ENCODE data around the gene NEDD4L. TPM values are rescaled to one million over a fixed set of nuclear protein-coding genes. Genes with fewer than 3 reads are reported as not detected.

The NEDD4L gene
- total RNA-seq, 8 experiments from 2014 or later: 51.2 to 394 (median 65.0) TPM

DNA sequence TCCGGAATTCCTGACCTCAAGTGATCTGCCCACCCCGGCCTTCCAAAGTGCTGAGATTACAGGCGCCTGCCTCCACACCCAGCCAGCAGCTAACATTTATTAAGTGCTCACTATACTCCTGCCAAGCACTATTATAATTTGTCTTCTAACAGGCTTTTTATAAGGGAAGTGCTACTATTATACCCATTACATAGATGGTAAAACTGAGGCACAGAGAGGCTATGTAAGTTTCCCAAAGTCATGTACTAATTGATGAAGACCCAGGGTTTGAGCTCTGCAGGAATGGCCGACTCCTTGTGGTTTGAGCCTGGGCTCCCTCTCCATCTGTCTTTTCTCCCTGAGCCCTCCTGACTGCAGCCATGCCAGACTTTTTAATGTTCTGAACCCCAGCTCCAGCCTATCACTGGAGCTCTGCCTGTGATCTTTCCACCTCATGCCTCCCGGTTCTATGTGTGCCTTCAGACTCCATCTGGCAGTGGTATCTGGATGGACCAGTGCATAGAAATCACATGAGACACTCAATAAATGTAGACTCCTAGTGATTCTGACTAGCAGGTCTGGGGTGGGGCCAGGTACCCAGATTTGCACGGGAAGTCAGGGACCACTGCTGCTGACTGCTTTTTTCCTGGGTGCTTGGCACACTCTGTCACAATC, 197.1 kb downstream of the NEDD4L start:
- no peak for ATAC-seq (replicated peaks in 6 of 8)
- in situ Hi-C loops (cut with MboI; ENCODE audit: low pct_unique_long_range_greater_than_20kb in 2 of 9, low sequenced_read_pairs in 9 of 9, unreplicated experiment in 9 of 9): no loop called here
- H3K27ac ChIP-seq: no peak overlapping the region
- no peak overlapping the region for H3K4me3 ChIP-seq
- H3K4me1 ChIP-seq (replicated peaks in 1 of 2): peaks cover 12 to 16% of the 10 kb centered on the region in 2 donors
- 67 to 100% (median 100%) methylated on average over 1 to 5 of the region's 6 CpGs; no CpG with 5 or more reads in 2 of the 10 experiments for WGBS, 10 experiments

DNA sequence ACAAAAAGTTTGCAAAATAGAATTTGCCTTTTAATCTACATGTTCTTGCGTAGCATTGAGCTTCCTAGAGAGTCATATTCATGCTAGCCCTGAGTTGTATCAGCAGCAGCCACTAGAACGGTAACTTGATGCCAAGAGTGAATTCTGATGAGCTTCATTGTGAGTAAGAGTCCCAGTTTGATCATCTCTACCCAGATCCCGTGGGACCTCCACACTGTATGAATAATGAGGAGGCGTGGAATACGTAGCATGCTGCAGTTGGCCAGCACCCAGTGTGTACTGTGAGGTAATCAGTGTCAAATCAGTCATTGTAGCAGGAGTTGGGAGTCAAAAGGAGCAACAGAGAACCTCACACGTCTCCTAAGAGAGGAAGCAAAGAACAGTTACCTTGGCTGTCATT, 197.9 kb downstream of the NEDD4L start:
- Histone ChIP-seq H3K27ac (no peak overlapping the region), H3K4me1 (replicated peaks in 1 of 2) (peaks cover 14 to 21% of the 10 kb centered on the region in 2 donors), H3K4me3 (no peak overlapping the region)
- 0 to 58% (median 40%) methylated on average over 1 to 5 of the region's 6 CpGs; no CpG with 5 or more reads in 1 of the 10 experiments for WGBS, 10 experiments
- in situ Hi-C loops (cut with MboI; ENCODE audit: low pct_unique_long_range_greater_than_20kb in 2 of 9, low sequenced_read_pairs in 9 of 9, unreplicated experiment in 9 of 9): no loop called here
- ATAC-seq (replicated peaks in 6 of 8): peak; percentile 97 to 98 (median 98)

DNA sequence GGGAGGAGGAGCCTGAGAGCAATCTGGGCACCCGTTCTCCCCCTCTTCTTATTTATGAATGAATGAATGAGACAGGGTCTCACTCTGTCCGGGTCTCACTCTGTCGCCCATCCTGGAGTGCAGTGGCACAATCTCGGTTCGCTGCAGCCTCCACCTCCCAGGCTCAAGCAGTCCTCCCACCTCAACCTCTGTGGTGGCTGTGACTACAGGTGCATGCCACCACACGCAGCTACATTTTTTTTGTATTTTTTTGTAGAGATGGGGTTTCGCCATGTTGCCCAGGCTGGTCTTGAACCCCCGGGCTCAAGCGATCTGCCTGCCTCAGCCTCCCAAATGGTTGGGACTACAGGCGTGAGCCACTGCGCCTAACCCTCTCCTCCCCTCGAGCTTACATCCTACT, 198.4 kb downstream of the NEDD4L start:
- Histone ChIP-seq H3K27ac (no peak overlapping the region), H3K4me1 (replicated peaks in 1 of 2) (peaks cover 20 to 26% of the 10 kb centered on the region in 2 donors), H3K4me3 (no peak overlapping the region)
- 70 to 93% (median 87%) methylated on average over 1 to 9 of the region's 12 CpGs; no CpG with 5 or more reads in 2 of the 10 experiments for WGBS, 10 experiments
- in situ Hi-C loops (cut with MboI; ENCODE audit: low pct_unique_long_range_greater_than_20kb in 2 of 9, low sequenced_read_pairs in 9 of 9, unreplicated experiment in 9 of 9): no loop called here
- no peak for ATAC-seq (replicated peaks in 6 of 8)

DNA sequence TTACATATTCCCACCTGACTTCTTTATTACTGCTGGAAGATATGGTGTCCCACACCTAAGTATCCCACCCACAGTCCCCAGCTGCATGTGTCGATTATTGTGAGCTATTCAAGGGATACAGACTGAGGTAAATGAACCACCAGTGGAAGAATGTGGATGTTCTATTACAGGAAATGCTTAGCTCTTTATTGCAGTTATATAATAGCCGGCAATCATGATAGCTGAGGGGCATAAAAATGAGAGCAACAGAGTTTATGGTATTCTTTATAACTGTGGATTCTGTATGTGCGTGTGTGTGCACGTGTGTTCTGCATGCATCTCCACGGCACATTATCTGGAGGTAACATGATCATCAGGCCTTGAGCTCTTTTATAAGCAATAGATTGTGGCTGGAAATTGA, 198.9 kb downstream of the NEDD4L start:
- no peak for ATAC-seq (replicated peaks in 6 of 8)
- peaks cover 25 to 30% of the 10 kb centered on the region in 2 donors for H3K4me1 ChIP-seq (replicated peaks in 1 of 2)
- WGBS, 10 experiments: 43 to 100% (median 76%) methylated on average over 1 to 5 of the region's 5 CpGs; no CpG with 5 or more reads in 4 of the 10 experiments
- no peak overlapping the region for H3K4me3 ChIP-seq
- H3K27ac ChIP-seq: no peak overlapping the region
- in situ Hi-C loops (cut with MboI; ENCODE audit: low pct_unique_long_range_greater_than_20kb in 2 of 9, low sequenced_read_pairs in 9 of 9, unreplicated experiment in 9 of 9): no loop called here

DNA sequence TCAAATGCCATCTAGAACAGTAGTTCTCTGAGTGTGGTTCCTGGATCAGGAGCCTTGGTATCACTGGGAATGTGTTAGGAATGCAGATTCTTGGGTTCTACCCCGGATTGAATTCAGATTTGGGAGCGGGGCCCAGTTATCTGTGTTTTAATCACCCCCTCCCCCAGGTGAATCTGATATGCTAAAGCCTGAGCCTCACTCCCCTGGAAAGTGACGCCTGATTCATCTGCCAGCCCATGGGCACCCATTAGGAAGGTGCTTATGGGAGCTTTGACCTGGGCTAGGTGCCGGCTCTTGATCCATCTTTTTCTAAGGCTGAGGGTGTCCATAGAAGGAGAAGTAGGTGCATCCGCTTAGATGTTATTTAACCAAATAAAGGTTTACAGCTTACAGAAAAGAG, 199.4 kb downstream of the NEDD4L start:
- ATAC-seq (replicated peaks in 6 of 8): no peak
- WGBS, 10 experiments: 83 to 100% (median 96%) methylated on average over 1 to 5 of the region's 5 CpGs; no CpG with 5 or more reads in 3 of the 10 experiments
- in situ Hi-C loops (cut with MboI; ENCODE audit: low pct_unique_long_range_greater_than_20kb in 2 of 9, low sequenced_read_pairs in 9 of 9, unreplicated experiment in 9 of 9): no loop called here
- Histone ChIP-seq H3K4me1 (replicated peaks in 1 of 2) (peaks cover 26 to 31% of the 10 kb centered on the region in 2 donors), H3K4me3 (no peak overlapping the region), H3K27ac (no peak overlapping the region)

DNA sequence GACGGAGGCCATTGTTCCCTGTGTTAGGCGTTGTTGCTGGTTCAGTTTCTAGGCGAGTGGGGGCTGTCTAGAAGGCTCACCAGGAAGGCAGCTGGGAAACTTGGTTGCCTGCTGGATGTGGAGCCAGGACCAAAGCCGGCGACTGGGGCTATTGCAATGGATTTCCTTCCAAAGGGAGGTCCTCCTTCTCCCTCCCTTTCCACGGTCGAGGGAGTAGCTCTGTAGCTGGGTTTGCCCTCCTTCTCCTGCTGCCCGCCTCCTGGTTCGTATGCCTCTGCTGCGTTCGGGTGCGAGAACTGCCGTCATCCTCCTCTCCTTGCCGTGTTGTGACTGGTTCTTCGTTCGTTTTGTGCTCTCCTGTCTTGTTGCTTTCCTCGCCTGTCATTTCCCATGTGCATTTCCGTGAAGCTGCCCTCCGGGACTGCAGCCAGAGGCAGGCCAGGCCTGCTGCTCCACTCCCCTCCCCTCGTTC, 203.4 kb downstream of the NEDD4L start:
- peak; percentile 86 to 95 (median 91) for ATAC-seq (replicated peaks in 6 of 8)
- in situ Hi-C loops (cut with MboI; ENCODE audit: low pct_unique_long_range_greater_than_20kb in 2 of 9, low sequenced_read_pairs in 9 of 9, unreplicated experiment in 9 of 9): no loop called here

DNA sequence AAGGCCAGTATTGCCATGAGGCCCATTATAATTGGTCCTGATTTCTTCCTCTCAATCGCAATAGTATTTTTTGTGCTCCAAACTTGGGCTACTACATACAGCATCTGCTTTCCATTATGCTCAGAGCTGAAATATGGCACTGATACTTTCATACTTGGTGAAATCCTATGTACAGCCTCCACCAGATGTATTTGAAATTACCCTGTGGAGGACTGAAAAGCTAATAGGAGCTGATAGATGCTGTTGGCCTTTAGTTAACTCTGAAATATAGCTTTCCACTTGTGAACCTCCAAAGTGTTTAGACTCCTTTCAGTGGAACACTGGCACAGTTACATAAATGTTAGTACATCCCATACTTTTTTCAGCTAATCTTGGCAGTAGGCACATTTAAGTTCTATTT, 205.7 kb downstream of the NEDD4L start:
- no peak overlapping the region for H3K4me3 ChIP-seq
- peaks cover 14 to 15% of the 10 kb centered on the region in 2 donors for H3K4me1 ChIP-seq (replicated peaks in 1 of 2)
- peak in 1 of 8 experiments; percentile 8 for ATAC-seq (replicated peaks in 6 of 8)
- WGBS, 10 experiments: 0 to 100% (median 100%) methylated on average over 1 of the region's 1 CpG; no CpG with 5 or more reads in 3 of the 10 experiments
- H3K27ac ChIP-seq: no peak overlapping the region
- in situ Hi-C loops (cut with MboI; ENCODE audit: low pct_unique_long_range_greater_than_20kb in 2 of 9, low sequenced_read_pairs in 9 of 9, unreplicated experiment in 9 of 9): no loop called here

More for the DNA sequence above, 203.4 kb downstream of the NEDD4L start:
- peak overlapping the region; percentile 44 to 49 for H3K27ac ChIP-seq
- peaks cover 14 to 15% of the 10 kb centered on the region in 2 donors for H3K4me1 ChIP-seq (replicated peaks in 1 of 2)
- peak overlapping the region in 3 of 5 donors; percentile 6 to 14 (median 14) for H3K4me3 ChIP-seq
- WGBS, 10 experiments: 0 to 22% (median 7%) methylated on average over 4 to 18 of the region's 20 CpGs; no CpG with 5 or more reads in 2 of the 10 experiments

DNA sequence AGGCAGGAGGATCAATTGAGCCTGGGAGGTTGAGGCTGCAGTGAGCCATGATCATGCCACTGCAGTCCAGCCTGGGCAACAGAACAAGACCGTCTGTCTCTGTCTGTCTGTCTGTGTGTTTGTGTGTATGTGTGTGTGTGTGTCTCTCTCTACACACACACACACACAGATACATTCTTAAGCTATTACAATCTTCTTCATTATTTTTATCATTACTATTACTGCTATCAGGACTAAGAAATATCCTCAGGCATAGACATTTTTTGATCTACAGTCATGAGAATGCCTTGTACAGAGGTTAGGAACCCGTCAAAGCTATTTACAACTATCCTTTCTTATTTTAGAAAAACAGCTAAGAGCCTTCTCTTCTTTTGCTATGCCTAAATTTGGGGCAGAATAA, 207.4 kb downstream of the NEDD4L start:
- Histone ChIP-seq H3K4me3 (no peak overlapping the region), H3K27ac (no peak overlapping the region), H3K4me1 (replicated peaks in 1 of 2) (peaks cover 14% of the 10 kb centered on the region in 2 donors)
- in situ Hi-C loops (cut with MboI; ENCODE audit: low pct_unique_long_range_greater_than_20kb in 2 of 9, low sequenced_read_pairs in 9 of 9, unreplicated experiment in 9 of 9): no loop called here
- ATAC-seq (replicated peaks in 6 of 8): no peak
- 75 to 100% (median 80%) methylated on average over 1 to 2 of the region's 2 CpGs; no CpG with 5 or more reads in 3 of the 10 experiments for WGBS, 10 experiments

DNA sequence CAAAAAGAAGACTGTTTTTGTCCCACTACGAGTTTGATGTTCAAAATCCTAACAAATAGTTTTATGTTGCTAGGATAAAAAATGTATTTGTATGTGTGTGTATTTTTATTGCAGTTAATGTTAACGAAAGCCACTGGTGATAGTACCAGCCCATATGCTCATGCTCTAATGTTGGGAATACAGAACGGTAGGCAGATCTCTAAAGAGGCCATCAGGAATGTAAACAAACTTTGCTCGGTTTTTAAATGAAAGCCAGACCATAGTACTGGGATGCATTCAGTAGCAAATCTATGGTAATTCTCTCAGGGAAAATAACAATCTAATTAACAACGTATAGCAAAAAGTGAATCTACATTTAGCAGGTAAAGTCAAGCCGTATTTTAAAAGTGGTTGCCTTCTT, 208.1 kb downstream of the NEDD4L start:
- ATAC-seq (replicated peaks in 6 of 8): no peak
- 17 to 100% (median 58%) methylated on average over 1 to 6 of the region's 6 CpGs for WGBS, 10 experiments
- in situ Hi-C loops (cut with MboI; ENCODE audit: low pct_unique_long_range_greater_than_20kb in 2 of 9, low sequenced_read_pairs in 9 of 9, unreplicated experiment in 9 of 9): no loop called here
- H3K4me1 ChIP-seq (replicated peaks in 1 of 2): peaks cover 7 to 9% of the 10 kb centered on the region in 2 donors
- no peak overlapping the region for H3K27ac ChIP-seq
- no peak overlapping the region for H3K4me3 ChIP-seq

DNA sequence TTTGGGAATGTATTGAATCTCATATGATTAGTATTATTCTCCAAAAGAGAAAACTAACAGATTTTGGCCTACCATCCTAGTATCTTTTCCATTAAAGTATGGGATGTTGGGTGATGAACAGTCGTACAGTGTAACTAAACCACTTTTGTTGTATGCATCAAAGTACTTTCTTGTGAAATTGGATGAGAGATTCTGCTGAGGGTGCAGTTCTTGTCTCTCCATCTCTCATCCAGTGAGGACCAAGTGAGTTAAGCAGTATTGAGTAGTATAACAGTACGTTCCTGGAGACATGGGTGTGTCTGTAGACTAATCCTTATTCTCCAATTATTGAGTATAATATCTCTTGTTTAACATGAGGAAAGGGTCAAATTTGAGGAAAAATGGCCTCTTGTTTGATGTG, 209.3 kb downstream of the NEDD4L start:
- no peak for ATAC-seq (replicated peaks in 6 of 8)
- Histone ChIP-seq H3K4me3 (no peak overlapping the region), H3K4me1 (replicated peaks in 1 of 2) (peaks cover 0 to 5% of the 10 kb centered on the region in 2 donors), H3K27ac (no peak overlapping the region)
- in situ Hi-C loops (cut with MboI; ENCODE audit: low pct_unique_long_range_greater_than_20kb in 2 of 9, low sequenced_read_pairs in 9 of 9, unreplicated experiment in 9 of 9): no loop called here
- 80 to 100% (median 100%) methylated on average over 1 to 2 of the region's 2 CpGs; no CpG with 5 or more reads in 2 of the 10 experiments for WGBS, 10 experiments

DNA sequence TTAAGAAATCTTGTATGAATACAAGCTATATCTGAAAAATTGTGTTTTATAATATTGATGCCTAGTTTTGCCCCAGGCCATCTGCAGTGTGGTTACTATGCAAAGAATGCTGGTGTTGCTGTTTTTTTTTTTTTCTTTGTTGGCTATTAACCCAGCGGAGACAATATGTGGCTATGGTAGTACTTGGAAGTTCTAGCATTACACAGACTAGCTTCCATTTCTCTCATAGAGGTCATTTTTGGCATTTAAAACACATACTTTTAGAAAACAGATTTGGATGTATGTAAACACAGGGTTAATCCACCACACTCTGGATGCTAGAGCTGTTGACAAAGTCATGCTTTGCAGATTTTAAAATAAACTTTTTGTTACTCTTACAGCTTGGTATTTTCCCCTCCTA, 209.8 kb downstream of the NEDD4L start:
- in situ Hi-C loops (cut with MboI; ENCODE audit: low pct_unique_long_range_greater_than_20kb in 2 of 9, low sequenced_read_pairs in 9 of 9, unreplicated experiment in 9 of 9): no loop called here
- H3K4me3 ChIP-seq: no peak overlapping the region
- 60 to 100% (median 88%) methylated on average over 1 of the region's 1 CpG; no CpG with 5 or more reads in 3 of the 10 experiments for WGBS, 10 experiments
- peak in 2 of 8 experiments; percentile 21 to 68 for ATAC-seq (replicated peaks in 6 of 8)
- peaks cover 0 to 5% of the 10 kb centered on the region in 2 donors for H3K4me1 ChIP-seq (replicated peaks in 1 of 2)
- no peak overlapping the region for H3K27ac ChIP-seq

DNA sequence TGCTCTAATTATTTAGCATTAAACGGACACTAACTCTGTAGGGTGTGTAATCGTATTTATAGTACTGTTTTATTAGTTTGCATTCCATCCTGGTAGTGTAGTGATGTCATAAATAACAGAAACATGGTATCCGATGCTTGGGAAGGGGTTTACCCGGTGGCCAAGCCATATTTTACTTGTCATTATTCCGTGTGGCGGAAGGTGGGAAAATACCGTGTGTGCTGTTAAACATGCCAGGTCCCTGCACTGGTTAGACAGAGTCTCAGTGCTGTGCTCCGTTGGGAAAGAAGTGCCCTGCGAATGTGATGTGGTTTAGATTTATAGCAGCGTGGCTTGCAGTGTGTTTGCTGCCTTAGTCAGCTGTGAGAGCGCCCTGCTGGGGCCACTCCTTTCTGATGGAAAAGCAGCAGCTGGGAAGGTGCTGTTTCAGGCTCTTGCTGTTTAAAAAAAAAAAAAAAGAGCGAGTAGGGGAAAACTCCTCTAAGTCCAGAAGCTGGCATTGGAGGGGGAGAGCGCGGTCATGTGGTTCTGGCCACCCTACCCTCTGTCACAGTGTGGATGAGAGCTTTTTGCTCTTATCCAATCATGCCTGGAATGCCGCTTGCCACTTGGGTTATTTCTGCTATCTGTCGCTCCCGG, 211.0 kb downstream of the NEDD4L start:
- WGBS, 10 experiments: 22 to 86% (median 37%) methylated on average over 3 to 12 of the region's 17 CpGs; no CpG with 5 or more reads in 1 of the 10 experiments
- Histone ChIP-seq H3K27ac (no peak overlapping the region), H3K4me3 (no peak overlapping the region), H3K4me1 (replicated peaks in 1 of 2) (peaks cover 0 to 5% of the 10 kb centered on the region in 2 donors)
- in situ Hi-C loops (cut with MboI; ENCODE audit: low pct_unique_long_range_greater_than_20kb in 2 of 9, low sequenced_read_pairs in 9 of 9, unreplicated experiment in 9 of 9): no loop called here
- peak in 6 of 8 experiments; percentile 57 to 99 (median 96) for ATAC-seq (replicated peaks in 6 of 8)

DNA sequence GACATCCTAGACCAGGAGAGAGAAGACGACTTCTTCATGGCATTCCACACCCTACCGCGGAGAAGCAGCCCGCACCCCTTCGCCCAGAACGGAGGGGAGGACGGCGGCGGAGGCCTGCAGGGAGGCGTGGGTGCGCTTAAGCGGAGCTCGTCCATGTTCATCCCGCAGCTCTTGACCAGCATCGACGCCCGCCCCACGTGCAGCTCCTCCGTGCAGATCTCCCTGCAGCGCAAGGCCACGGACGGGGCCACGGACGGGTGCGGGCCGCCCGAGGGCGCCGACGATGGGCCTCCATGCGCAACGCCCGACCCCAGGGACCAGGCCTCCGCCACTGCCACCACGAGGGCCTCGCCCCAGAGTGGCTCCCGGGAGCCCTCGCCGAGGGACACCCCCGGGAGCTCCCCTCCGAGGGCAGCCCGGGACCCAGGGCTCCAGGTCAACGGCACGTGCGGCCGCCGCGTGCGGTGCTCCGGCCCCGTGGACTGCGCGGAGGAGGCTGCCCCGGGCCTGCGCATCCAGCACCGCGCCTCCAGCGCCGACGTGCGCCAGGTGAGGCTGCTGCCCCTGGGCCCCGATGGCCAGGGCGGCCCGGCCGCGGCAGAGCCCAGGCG, 211.8 kb downstream of the NEDD4L start:
- in situ Hi-C loops (cut with MboI; ENCODE audit: low pct_unique_long_range_greater_than_20kb in 2 of 9, low sequenced_read_pairs in 9 of 9, unreplicated experiment in 9 of 9): no loop called here
- Histone ChIP-seq H3K4me3 (no peak overlapping the region), H3K27ac (no peak overlapping the region), H3K4me1 (replicated peaks in 1 of 2) (peaks cover 0 to 5% of the 10 kb centered on the region in 2 donors)
- 98% methylated on average over 9 to 13 of the region's 67 CpGs; no CpG with 5 or more reads in 8 of the 10 experiments for WGBS, 10 experiments
- no peak for ATAC-seq (replicated peaks in 6 of 8)
